PFSK-1 (cell line): ENCODE measurements around the gene FARSB.

Experiments used
- POLR2AphosphoS5 ChIP-seq: IDR thresholded peaks from 2 replicates; pipeline ENCODE4 v1.6.1; 2012; ENCODE audit warnings: low read depth, mild to moderate bottlenecking, control low read depth, low read length, moderate library complexity
- REST ChIP-seq, 2 experiments: IDR thresholded peaks; 2 replicates each; pipeline versions ENCODE4 v1.6.1 to v1.8.0; 2011 to 2012; ENCODE audit warnings: low read depth in 2 of 2, low read length in 2 of 2, control low read depth in 1 of 2, inconsistent platforms in 1 of 2, mild to moderate bottlenecking in 1 of 2, moderate library complexity in 1 of 2; ENCODE audit not compliant: insufficient read depth in 1 of 2
- TAF1 ChIP-seq: IDR thresholded peaks from 2 replicates; pipeline ENCODE4 v1.6.1; 2012; ENCODE audit warnings: low read length, control low read depth, borderline replicate concordance; ENCODE audit not compliant: insufficient read depth

DNA sequence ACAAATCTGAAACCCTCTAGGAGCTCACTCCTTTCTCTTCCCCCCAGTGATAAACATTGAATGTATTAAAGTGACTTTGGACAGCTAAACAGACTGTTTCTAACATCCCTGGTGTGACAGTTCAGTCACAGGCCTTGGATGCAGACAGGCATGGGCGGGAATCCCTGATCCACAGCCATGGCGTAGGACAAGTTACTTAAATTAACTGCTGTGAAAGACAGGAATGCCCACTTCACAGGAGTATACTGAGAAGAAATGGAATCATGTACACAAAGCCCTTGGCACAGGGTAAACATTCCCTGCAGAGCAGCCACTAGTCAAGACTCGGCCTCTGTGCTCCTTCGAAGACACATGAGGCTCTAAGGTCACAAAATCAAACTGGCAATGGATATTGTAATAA lies 34.0 kb downstream of the FARSB start:
- TF ChIP-seq REST (IDR thresholded peaks at IDR 0.05; ENCODE audit: insufficient read depth in 1 of 2, low read depth in 2 of 2, low read length in 2 of 2) (no peak), POLR2AphosphoS5 (no peak), TAF1 (no peak)
